Measurements from ENCODE around the gene FBXL20.
"Not testable (repeated sequence)": the region's sequence is repeated elsewhere in the genome, so short reads cannot be mapped to it uniquely, and the experiment has no call there.

Gene FBXL20

DNA sequence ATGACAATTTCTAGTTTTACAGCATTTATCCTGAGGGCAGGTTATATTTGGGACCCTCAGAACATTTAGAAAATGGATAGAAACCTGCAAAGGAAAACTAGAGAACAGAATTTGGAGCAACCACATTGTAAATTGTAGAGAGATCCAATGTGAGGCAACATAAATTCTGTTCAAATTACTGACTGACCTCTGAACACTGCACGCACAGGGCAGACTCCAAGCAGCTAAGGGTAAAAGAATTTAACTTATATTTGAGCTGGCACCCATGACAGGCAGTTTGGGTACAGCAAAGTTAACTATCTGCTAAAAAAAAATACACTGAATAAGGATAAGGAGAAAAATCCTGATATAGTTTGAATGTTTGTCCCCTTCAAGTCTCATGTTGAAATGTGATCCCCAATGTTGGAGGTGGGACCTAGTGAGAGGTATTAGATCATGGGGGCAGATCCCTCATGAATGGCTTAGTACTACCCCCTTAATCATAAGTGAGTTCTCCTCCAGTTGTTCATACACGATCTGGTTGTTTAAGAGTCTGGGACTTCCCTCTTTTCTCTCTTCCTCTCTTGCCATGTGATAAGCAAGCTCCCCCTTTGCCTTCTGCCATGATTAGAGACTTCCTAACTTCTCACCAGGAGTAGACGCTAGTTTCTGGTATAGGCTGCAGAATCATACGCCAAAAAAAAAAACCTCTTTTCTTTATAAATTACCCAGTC, 75.7 kb downstream of the FBXL20 start:
- no peak for DNase-seq

DNA sequence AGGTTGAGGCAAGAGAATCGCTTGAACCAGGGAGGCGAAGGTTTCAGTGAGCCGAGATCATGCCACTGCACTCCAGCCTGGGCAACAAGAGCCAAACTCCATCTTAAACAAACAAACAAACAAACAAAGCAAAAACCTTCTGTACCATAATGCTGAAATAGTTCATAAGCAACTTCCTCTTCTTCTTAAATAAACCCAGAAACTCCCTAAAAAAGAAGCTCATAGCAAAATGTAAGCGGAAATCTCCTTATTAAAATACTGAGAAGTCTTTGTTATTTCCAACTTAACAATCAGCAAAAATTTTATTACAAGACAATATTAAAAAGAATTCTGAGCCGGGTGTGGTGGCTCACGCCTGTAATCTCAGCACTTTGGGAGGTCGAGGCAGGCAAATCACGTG, 82.8 kb downstream of the FBXL20 start:
- DNase-seq = no peak

- no peak for DNase-seq
Observed at GRCh38 chr17:39306509-39307212, 94.8 kb downstream of the FBXL20 start.

DNA sequence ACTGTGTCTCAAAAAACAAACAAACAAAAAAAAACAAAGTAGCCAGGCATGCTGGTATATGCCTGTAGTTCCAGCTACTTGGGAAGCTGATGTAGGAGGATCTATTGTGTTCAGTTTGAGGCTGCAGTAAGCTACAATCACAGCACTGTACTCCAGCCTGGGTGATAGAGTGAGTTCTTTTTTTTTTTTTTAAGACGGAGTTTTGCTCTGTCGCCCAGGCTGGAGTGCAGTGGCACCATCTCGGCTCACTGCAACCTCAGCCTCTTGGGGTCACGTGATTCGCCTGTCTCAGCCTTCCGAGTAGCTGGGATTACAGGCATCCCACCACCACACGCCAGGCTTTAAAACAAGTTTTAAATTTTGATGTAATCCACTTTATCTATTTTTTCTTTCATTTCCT, 95.4 kb downstream of the FBXL20 start:
- no peak for DNase-seq

- no peak for DNase-seq
Observed at GRCh38 chr17:39304188-39304587, 97.2 kb downstream of the FBXL20 start.

DNA sequence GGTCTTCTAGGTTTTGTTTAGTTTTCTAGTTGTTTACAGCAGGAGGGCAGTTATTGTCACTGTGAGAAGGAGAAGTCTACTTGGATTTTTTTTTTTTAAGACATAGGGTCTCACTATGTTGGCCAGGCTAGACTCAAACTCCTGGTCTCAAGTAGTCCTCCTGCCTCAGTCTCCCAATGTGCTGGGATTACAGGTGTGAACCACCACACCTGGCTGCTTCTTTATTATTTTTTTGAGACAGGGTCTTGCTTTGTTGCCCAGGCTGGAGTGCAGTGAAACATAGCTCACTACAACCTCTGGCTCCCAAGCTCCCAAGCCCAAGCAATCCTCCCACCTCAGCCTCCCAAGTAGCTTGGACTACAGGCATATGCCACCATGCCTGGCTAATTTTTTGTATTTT, 107.4 kb downstream of the FBXL20 start:
- DNase-seq = no peak

DNA sequence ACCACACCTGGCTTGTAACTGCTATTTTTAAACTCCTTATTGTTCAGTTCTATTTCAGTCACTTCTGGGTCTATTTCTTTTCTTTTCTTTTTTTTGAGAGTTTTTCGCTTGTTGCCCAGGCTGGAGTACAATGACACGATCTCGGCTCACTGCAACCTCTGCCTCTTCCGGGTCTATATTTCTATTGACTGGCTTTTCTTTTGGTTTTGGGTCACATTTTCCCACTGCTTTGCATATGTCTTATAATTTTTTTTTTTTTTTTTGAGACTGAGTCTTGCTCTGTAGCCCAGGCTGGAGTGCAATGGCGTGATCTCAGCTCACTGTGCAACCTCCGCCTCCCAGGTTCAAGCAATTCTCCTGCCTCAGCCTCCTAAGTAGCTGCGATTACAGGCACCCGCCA, 108.9 kb downstream of the FBXL20 start:
- DNase-seq = not testable (repeated sequence)

DNA sequence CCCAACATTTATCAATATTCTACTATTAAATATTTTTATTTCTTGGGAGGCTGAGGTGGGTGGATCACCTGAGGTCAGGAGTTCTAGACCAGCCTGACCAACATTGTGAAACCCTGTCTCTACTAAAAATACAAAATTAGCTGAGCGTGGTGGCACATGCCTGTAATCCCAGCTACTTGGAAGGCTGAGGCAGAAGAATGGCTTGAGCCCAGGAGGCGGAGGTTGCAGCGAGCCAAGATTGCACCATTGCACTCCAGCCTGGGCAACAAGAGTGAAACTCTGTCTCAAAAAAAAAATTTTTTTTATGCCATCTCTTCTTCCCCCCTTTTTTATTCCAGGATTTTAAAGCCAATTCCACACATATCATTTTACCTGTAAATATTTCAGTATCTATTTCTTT, 114.9 kb downstream of the FBXL20 start:
- not testable (repeated sequence) for DNase-seq

GRCh38 chr17:39284685-39285084, 116.7 kb downstream of the FBXL20 start:
- DNase-seq = no peak

- DNase-seq = no peak
Observed at GRCh38 chr17:39283896-39284295, 117.5 kb downstream of the FBXL20 start.

- DNase-seq = no peak
Observed at GRCh38 chr17:39283098-39283497, 118.3 kb downstream of the FBXL20 start.

GRCh38 chr17:39281806-39282205, 119.6 kb downstream of the FBXL20 start:
- no peak for DNase-seq

DNA sequence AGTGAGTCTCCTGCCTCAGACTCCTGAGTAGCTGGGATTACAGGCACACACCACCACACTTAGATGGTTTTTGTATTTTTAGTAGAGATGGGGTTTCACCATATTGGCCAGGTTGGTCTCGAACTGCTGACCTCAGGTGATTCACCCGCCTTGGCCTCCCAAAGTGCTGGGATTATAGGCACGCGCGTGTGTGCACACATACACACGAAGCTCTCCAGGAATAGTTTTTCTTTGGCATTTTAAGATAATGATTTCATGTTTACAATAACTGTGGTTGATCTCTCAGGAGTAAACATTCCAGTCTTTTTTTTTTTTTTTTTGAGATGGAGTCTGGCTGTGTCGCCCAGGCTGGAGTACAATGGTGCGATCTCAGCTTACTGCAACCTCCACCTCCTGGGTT, 123.2 kb downstream of the FBXL20 start:
- DNase-seq = not testable (repeated sequence)

DNA sequence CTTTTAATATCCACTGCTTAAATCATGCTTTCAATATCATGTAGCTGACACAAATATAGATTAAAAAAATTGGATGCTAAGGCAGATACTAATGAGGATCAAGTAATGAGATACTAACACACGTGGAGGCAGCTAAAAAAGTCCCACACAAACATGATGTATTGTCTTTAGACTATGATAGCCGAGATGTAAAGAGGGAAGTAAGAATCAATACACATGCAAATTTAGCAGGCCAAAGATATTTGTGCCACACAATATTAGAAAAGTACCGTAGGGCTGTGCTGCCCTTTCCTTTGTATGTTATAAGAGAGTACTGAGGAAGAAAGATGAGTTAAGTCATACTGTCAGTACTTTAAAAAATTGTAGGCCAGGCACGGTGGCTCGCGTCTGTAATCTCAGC, 124.3 kb downstream of the FBXL20 start:
- DNase-seq = no peak

- DNase-seq = no peak
Observed at GRCh38 chr17:39276113-39276512, 125.3 kb downstream of the FBXL20 start.

DNA sequence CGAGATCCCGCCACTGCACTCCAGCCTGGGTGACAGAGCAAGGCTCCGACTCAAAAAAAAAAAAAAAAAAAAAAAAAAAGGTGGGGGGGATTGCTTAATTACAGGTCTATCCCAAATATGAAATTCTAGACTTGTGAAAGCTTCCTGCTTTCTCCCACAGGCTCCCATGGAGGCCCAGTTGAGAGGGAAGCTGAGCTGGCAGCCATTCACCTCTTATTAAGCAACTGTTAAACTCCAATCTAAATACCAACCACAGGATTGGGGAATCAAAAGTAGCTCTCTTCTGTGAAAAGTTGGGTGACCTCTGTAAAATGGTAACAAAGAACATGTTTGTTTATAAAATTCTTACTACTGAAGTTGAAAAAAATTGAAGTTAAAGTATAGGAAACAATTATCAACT, 129.9 kb downstream of the FBXL20 start:
- DNase-seq = no peak

- no peak for DNase-seq
Observed at GRCh38 chr17:39270923-39271322, 130.5 kb downstream of the FBXL20 start.

DNA sequence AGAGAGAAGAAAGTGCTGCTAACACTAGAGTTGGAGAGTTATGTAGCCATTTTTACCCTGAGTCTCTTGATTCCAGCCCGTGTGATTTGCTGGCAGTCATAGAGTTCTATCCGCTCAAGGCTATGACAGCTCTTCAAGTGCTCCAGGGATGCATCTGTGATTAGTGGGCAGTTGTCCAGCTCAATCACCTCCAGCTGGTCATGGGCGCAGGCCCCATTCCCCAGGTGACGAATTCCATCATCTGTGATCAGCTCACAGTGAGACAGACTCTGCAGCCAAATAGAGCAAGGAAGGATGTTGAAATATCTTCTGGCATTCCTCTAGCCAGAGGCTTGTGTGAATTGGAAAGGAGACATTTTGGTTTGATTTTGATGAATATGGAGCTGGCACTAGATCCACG, 137.3 kb downstream of the FBXL20 start:
- no peak for DNase-seq

DNA sequence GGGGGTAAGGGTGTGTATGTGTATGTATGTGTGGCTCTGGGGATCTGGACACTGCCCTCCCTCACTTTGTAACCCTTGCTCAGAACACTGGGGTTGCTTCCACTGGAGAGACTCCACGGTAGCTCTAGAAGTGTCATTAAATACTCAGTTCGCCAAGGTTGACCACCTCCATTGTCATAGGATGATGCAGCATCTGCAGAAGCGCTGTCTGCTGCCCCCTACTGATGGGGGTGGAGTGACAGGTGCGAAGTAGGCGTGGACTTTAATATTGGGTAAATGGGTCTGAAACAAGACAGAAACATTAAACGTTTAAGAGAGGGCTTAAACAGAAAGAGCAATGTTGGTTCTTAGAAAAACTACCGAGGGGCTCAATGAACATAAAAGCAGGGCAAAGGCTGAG, 140.1 kb downstream of the FBXL20 start:
- peak; percentile 33 for DNase-seq

- no peak for DNase-seq
Observed at GRCh38 chr17:39252788-39253460, 148.5 kb downstream of the FBXL20 start.

GRCh38 chr17:39251997-39252396, 149.4 kb downstream of the FBXL20 start:
- DNase-seq = no peak

GRCh38 chr17:39250076-39250475, 151.3 kb downstream of the FBXL20 start:
- not testable (repeated sequence) for DNase-seq

DNA sequence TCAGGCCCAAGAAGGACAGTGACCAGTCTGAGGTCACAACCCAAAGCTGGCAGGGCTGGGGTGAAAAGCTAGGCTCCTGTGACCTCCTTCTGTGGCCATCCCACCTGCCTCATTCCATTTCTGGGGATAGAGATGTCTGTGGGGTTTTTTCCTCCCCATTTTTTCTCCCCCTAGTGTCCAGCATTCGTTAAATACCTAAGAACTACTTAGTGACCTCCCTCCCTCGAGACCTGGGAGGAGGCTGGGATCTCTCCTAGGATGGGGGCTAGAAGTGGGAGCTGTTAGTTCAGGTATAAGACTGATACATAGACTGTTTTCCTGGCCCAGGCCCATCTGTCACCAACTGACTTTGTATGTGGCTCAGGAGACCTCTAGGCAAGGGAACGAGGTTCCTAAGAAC, 155.2 kb downstream of the FBXL20 start:
- DNase-seq = no peak

Data from CD4-positive, alpha-beta T cell treated with Interleukin-6 for 4 hours (primary cell).